GM18907 (cell line): Measurements from ENCODE around the gene DEPDC1B.
"Not testable (repeated sequence)": the region's sequence is repeated elsewhere in the genome, so short reads cannot be mapped to it uniquely, and the experiment has no call there.

ENCODE experiments used
- ATAC-seq: cut with Tn5 transposase; IDR thresholded peaks from one replicate; pipeline ENCODE4 v1.9.1; 2021; ENCODE audit warnings: mild to moderate bottlenecking, moderate library complexity; ENCODE audit not compliant: unreplicated experiment

The DEPDC1B gene, protein sequence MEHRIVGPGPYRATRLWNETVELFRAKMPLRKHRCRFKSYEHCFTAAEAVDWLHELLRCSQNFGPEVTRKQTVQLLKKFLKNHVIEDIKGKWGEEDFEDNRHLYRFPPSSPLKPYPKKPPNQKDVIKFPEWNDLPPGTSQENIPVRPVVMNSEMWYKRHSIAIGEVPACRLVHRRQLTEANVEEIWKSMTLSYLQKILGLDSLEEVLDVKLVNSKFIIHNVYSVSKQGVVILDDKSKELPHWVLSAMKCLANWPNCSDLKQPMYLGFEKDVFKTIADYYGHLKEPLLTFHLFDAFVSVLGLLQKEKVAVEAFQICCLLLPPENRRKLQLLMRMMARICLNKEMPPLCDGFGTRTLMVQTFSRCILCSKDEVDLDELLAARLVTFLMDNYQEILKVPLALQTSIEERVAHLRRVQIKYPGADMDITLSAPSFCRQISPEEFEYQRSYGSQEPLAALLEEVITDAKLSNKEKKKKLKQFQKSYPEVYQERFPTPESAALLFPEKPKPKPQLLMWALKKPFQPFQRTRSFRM

DNA sequence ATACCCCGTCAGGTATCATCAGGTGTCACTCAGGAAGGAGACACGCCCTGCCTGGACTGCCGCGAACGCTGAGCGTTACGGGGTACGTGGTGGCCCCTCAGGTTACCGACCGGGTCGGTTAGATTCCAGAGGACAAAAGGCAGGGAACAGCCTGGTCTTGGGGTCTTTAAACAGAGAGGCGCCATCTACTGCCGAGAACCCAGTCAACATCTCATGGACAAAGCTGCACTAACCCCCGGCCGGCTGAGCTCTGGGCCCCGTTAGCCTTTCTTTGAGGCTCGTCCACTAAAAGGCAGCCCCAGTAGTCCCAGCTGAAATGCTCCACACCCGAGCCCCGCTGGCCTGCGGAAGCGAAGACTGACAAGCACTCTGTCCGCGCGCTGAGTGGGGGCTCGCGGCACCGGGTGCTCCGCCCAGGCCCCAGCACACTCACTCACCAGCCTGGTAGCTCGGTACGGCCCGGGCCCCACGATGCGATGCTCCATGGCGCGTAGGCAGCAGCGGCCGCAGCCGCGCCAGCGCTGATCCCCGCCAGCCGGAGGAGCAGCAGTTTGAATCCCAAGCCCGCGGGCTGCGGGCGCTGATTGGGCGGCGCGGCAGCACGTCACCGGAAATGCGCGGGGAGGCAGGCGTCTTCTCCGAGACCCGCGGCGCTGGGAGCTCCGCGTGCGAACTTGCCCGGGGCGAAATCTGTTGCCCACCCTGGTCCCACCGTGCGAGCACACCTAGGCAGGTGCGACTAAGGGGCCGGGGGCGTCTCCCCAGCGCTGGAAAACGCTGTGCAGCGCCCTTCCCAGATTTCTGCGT is at the start of gene DEPDC1B:
Gene DEPDC1B, minus strand, starts transcription at position 558 of the 807 bp plus-strand sequence. Its CDS starts 73 bp downstream, at position 485.
- peak; percentile 96 for ATAC-seq

DNA sequence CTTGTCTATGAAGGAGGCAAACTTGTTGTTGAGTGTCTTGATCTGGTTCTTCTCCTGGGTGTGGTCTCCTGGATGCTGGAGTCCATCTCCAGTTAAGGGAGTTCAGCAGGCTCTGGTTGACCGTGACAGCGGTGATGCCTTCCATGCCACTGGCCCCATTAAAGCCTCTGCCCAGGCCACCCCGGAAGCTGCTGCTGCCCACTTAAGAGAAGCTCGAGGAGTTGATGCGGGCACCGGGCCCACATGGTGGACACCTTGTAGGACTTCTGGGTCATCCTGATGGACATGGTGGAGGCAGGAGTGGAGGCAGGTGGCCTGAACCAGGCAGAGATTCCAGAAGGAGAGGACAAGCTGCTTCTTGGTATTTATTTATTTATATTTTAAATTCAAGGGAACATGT is 44.7 kb upstream of the DEPDC1B start:
- no peak for ATAC-seq

DNA sequence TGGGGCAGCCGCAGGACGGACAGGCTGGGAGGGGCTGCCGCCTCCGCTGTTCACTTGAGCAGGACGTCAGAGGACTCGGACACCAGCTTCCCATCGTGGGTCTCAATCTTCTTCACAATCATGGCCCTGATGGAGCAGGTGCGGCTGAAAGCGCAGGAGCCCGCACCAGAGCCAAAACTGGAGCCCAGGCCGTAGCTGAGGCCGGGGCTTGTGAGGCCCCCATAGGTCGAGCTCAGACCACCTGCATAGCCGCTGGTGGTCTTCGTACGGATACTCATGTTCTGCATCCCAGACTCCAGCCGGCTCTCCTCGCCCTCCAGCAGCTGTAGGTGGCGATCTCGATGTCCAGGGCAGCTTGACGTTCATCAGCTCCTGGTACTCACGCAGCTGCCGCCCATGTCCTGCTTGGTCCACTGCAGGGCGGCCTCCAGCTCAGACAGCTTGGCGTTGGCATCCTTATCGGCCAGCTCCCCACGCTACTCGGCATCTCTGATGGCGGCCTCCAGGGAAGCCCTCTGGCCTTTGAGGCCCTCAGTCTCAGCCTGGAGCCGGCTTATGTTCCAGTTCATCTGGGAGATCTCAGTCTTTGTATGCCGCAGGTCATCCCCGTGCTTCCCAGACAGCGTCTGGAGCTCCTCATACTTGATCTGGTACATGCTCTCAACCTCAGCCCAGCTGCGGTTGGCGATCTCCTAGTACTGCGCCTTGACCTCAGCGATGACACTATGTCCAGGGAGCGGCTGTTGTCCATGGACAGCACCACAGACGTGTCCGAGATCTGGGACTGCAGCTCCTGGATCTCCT is 43.7 kb upstream of the DEPDC1B start:
- no peak for ATAC-seq

DNA sequence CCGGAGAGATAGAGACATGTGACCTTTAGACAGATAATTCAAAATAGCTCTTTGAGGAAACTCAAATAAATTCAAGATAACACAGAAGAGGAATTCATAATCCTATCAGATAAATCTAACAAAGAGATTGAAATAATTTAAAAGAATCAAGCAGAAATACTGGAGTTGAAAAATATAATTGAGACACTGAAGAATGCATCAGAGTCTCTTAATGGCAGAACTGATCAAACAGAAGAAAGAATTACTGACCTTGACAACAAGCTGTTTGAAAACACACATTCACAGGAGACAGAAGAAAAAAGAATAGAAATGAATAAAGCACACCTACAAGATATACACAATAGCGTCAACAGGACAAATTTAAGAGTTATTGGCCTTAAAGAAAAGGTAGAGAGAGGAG is 40.4 kb upstream of the DEPDC1B start:
- ATAC-seq, result no peak

DNA sequence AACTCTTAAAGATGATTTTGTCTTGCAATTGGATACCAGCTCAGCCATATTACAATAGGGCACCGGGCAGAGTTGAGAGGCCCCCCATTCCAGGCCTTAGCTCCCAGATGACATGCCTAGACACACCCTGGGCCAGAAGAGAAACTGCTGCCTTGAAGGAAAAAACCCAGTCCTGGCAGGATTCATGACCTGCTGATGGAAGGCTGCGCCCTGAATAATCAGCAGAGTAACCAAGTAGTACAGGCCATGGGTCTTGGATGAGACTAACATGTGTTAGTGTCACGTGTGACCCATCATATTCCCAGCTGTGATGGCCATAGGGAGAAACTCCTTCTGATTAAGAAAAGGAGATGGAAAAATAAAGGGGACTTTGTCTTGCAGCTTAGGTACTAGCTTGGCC is 39.0 kb upstream of the DEPDC1B start:
- no peak for ATAC-seq

DNA sequence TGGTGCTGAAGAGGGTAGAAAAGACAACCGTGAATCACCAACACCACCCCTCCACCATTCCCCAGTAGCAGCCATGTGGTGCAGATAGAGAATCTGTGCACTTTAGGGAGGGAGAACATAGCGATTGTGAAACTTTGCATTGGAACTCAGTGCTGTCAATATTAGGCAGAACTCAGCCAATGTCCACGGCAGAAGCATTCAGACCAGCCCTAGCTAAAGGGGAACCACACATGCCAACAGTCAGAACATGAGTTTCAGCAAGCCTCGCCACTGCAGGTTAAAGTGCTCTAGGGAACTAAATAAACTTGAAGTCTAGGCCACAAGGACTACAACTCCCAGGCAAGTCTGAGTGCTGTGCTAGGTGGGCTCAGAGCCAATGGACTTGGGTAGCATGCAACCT is 38.5 kb upstream of the DEPDC1B start:
- ATAC-seq, result no peak

DNA sequence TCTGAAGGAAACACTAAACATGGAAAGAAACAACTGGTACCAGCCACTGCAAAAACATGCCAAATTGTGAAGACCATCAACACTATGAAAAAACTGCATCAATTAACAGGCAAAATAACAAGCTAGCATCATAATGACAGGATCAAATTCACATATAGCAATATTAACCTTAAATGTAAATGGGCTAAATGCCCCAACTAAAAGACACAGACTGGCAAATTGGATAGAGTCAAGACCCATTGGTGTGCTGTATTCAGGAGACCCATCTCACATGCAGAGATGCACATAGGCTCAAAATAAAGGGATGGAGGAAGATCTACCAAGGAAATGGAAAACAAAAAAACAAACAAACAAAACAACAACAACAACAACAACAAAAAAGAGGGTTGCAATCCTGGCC is 30.9 kb upstream of the DEPDC1B start:
- ATAC-seq, result not testable (repeated sequence)

DNA sequence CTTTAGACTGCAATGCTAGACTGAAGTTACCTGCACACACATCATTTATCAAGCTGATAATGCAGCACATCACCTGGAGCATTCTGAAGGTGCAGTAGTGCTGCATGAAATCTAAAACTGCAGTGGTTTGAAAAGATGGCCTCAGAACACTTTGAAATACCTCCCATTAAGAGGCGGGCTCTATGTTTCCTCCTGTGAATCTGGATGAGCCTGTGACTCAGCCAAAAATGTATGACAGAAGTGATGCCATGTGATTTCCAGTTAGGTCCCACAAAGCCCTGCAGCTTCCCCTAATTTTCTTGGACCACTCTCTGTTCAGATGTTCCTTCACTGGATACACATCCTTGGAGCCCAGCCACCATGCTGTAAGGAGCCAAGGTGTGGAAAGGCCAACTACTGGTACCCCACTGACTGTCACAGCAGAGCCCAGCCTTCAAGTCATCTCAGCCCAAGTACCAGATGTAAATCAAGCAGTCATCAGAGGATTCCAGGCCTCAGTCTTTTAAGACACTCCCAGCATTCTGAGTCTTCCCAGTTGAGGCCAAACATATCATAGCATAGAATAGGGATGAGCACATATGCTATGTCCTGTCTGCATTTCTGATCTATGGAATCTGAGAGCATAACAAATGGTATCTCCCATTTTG is 27.2 kb upstream of the DEPDC1B start:
- ATAC-seq, result no peak

DNA sequence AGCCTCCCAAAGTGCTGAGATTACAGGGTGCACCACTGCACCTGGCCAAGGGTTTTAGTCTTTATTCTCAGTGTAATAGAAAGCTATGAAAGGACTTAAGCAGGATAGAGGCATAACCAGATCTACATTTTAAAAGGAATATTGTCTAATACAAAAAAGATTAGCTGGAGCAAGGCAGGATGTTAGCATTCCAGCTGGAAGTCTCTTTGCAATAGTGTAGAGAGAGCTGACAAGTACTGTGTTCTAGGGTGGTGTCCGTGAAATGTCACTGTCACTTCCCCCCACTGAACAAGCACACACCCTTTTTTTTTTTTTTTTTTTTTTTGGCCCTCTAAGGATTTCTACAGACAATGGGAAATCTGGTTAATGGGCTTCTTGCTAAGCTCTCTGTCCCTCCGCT is 24.2 kb upstream of the DEPDC1B start:
- ATAC-seq, result no peak

DNA sequence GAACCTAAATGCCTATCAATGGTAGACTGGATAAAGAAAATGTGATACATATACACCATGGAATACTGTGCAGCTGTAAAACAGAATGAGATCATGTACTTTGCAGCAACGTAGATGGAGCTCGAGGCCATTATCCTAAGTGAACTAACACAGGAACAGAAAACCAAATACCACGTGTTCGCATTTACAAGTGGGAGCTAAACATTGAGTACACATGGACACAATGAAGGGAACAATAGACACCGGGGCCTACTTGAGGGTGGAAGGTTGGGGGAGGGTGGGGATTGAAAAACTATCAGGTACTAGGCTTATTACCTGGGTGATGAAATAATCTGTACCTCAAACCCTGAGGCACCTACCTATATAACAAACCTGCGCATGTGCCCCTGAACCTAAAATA is 22.4 kb upstream of the DEPDC1B start:
- no peak for ATAC-seq

DNA sequence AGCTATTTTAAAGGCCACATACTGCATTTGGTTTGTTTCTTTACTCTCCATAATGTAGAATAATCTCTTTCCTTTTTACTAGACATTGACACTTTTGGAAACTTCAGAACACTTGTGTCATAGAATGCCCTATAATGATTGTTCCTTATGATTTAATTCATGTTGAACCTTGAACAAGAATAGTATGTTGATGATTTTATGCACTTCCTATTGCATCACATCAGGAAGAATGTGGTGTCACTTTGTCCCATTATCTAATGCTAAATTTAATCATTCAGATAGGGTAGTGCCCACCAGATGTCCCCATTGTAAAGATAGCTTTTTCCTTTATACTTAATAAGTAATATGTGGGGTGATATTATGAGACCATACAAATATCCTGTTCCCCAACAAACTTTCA is 19.4 kb upstream of the DEPDC1B start:
- ATAC-seq, result no peak

DNA sequence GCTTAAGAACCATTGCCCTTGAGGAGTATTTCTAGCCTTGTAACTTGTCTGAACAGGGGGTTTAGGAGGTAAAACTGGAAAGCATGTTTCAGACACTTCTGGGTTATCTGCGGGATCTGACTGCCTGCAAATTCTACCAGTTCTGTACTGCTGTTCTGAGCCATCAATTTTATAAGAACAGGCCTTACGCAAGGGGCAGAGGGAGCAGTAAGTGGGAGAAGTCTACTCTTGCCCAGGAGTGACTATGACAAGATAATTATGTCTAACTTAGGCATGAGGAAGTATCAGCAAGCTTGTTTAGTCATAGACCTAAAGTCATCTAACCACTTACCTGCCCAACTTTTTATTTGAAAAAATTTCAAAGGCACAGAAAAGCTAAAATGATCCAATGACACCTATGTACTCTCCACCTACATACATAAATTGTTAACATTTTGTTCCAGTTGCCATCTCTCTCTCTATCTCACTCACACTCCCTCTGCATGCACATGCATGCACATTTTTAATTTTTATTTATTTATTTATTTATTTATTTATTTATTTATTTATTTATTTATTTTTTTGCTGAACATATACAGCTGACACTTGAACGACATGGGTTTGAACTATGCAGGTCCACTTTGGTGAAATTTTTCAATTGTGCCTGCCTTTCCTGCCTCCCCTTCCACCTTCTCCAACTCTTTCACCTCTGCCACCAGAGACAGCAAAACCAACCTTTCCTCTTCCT is 18.4 kb upstream of the DEPDC1B start:
- ATAC-seq, result no peak

DNA sequence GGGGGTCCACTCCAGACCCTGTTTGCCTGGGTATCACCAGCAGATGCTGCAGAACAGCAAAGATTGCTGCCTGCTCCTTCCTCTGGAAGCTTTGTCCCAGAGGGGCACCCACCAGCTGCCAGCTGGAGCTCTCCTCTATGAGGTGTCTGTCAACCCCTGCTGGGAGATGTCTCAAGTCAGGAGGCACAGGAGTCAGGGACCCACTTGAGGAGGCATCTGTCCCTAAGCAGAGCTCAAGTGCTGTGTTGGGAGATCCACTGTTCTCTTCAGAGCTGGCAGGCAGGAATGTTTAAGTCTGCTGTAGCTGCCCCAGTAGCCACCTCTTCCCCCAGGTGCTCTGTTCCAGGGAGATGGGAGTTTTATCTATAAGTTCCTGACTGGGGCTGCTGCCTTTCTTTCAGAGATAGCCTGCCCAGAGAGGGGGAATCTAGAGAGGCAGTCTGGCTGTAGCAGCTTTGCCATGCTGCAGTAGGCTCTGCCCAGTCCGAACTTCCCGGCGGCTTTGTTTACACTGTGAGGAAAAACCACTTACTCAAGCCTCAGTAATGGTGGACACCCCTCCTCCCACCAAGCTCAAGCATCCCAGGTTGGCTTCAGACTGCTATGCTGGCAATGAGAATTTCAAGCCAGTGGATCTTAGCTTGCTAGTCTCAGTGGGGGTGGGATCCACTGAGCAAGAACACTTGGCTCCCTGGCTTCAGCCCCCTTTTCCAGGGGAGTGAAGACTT is 15.4 kb upstream of the DEPDC1B start:
- not testable (repeated sequence) for ATAC-seq

DNA sequence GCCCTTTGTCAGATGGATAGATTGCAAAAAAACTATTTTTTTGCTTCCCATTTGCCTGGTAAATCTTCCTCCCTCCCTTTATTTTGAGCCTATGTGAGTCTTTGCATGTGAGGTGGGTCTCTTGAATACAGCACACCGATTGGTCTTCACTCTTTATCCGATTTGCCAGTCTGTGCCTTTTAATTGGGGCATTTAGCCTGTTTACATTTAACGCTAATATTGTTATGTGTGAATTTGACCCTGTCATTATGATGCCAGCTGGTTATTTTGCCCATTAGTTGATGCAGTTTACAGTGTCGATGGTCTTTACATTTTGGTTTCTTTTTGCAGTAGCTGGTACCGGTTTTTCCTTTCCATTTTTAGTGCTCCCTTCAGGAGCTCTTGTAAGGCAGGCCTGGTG is 13.0 kb upstream of the DEPDC1B start:
- ATAC-seq, result no peak

DNA sequence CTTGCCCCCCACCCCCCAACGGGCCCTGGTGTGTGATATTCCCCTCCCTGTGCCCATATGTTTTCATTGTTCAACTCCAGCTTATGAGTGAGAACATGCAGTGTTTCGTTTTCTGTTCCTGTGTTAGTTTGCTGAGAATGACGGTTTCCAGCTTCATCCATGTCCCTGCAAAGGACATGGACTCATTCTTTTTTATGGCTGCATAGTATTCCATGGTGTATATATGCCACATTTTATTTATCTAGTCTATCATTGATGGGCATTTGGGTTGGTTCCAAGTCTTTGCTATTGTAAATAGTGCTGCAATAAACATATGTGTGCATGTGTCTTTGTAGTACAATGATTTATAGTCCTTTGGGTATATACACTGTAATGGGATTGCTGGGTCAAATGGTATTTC is 11.9 kb upstream of the DEPDC1B start:
- ATAC-seq, result not testable (repeated sequence)

DNA sequence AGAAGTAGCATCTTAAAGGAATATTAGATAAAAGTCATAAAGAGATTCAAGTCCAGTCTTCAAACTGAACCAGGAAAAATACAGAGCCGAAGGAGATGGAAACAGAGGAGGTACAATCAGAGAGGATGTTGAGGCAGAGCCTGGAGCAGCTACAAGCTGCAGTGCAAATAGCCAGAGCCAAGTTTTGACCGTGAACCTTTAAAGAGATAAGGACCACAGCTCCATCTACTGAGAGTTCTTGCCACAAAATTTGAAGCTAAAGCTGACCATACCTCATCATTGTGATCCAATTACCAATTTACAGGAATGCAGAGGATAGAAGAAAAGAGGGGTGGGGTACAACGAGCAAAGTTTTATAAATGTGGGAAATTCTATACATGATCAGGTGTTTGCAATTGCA is 10.4 kb upstream of the DEPDC1B start:
- no peak for ATAC-seq

DNA sequence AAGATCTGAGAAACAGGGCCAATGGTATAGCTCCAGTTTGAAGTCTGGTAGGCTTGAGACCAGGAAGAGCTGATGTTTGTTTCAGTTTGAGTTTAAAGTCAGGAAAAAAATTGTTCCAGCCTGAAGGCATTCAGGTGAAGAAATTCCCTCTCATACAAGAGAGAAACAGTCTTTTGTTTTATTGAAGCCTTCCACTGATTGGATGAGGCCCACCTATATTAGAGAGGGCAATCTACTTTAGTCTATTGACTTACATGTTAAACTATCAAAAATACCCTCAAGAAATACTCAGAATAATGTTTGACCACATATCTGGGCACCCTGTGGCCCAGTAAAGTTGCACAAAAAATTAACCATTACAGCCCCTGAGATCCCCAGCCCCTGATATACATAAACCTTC is 5.2 kb upstream of the DEPDC1B start:
- ATAC-seq, result no peak

DNA sequence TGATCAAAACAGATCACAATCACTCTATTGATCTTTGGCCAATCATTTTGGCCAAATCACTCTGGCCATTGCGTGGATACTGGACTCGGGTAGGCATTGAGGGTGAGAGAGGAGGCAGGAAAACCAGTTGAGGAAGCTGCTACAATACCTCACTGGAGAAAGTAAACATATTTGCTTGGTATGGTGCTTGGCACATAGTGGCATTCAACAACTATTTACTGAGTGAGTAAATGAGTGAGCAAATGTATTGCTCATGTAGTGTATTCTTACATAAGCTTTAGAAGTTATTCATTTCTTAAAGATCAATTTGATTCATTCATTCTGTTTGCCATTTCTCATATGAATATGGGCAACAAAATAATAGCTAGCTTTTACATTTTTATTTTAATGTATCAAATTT is 4.0 kb upstream of the DEPDC1B start:
- ATAC-seq, result no peak

DNA sequence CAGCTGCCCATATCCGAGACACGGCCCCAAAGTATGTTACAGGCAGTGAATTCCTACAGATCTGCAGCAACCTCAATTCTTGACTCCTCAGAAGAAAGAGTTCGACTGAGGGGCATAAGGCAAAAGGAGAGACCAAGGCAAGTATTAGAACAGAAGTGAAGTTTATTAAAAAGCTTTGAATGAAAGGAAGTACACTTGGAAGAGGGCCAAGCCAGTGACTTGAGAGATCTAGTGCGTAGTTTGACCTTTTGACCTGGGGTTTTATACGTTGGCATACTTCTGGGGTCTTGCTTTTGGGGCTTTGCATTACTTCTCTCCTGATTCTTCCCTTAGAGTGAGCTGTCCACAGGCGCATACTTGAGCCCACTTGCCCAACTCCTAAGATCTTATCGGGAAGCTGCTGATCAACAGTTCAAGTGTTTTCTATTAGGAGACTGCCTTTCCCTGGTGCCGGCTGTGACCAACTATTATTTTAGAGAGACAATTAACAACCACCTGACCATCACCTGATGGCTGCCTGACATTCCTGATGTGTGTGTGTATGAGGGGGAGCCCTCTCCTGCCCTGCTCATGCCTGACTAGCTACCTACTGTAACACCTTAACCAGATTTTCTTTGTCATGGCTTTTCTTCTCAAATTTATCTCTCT is 1.5 kb upstream of the DEPDC1B start:
- no peak for ATAC-seq
